Esophagus squamous epithelium (tissue), 5 donors: ENCODE data around the gene GPRASP1. TPM values are rescaled to one million over a fixed set of nuclear protein-coding genes. Genes with fewer than 3 reads are reported as not detected.

Experiments used
- DNase-seq: peaks from one replicate; lab custom pipeline; 2025; lab: John Stamatoyannopoulos, UW
- H3K27ac ChIP-seq, 4 donors: fragments of 200-600 bp; sonication (generic); one replicate each; pipeline ENCODE4 v1.5.1; 2016 to 2019; ENCODE audit warnings: mild to moderate bottlenecking in 1 of 4
- H3K27me3 ChIP-seq, 4 donors: fragments of 200-600 bp; sonication (generic); 1 replicate in 3 of 4; 2 replicates in 1 of 4; pipeline versions ENCODE4 v1.5.1 to v1.6.0; 2017 to 2021; ENCODE audit warnings: antibody characterized with exemption in 1 of 4
- H3K36me3 ChIP-seq, 3 donors: fragments of 200-600 bp; sonication (generic); one replicate each; pipeline ENCODE4 v1.5.1; 2016 to 2019
- H3K4me1 ChIP-seq, 3 donors: fragments of 200-600 bp; sonication (generic); one replicate each; pipeline ENCODE4 v1.5.1; 2017 to 2019
- H3K4me3 ChIP-seq, 4 donors: fragments of 200-600 bp; sonication (generic); 1 replicate in 3 of 4; 2 replicates in 1 of 4; pipeline ENCODE4 v1.5.1; 2016 to 2019; ENCODE audit warnings: mild to moderate bottlenecking in 2 of 4, moderate library complexity in 1 of 4
- H3K9me3 ChIP-seq, 3 donors: fragments of 200-600 bp; sonication (generic); one replicate each; pipeline ENCODE4 v1.5.1; 2016 to 2019
- CTCF ChIP-seq, 6 experiments: fragments of 450-650 bp in 4 of 6; fragments of 200-600 bp in 2 of 6; sonication (generic) in 2 of 6; IDR thresholded peaks; one replicate each; pipeline ENCODE4 v1.5.1; 2016 to 2019; ENCODE audit warnings: antibody characterized with exemption in 6 of 6, mild to moderate bottlenecking in 4 of 6, moderate library complexity in 4 of 6
- POLR2A ChIP-seq, 4 donors: fragments of 450-650 bp; IDR thresholded peaks; one replicate each; pipeline ENCODE4 v1.6.1; 2017; ENCODE audit warnings: antibody characterized with exemption in 4 of 4, mild to moderate bottlenecking in 4 of 4, moderate library complexity in 3 of 4
- intact Hi-C: fragments of 100-400 bp; cut with DNase I; formaldehyde crosslinking; loops from one replicate; pipeline ENCODE4 v1.15.0; 2022
- small RNA-seq, 4 donors: library from RNA; depleted of rRNA; stranded (forward); fragments of <200 nt; gene quantifications; one replicate each; pipeline ENCODE3, GENCODE V24; 2016
- total RNA-seq, 4 donors: library from RNA; depleted of rRNA; stranded (reverse); fragments of >200 nt; gene quantifications; one replicate each; pipeline ENCODE4 v1.1.0, GENCODE V29; 2016
- donor health status: DM: yes; HTN: yes; CAD: no.

The GPRASP1 gene
- total RNA-seq, 4 donors from 2014 or later: 0.45 to 8.0 (median 1.4) TPM

GRCh38 chrX:102697494-102697893, 46.2 kb downstream of the GPRASP1 start:
- DNase-seq: no peak
- intact Hi-C loops: no loop called here
- TF ChIP-seq POLR2A (IDR thresholded peaks at IDR 0.05) (no peak), CTCF (IDR thresholded peaks at IDR 0.05) (no peak)
- no peak overlapping the region for H3K4me3 ChIP-seq
- H3K9me3 ChIP-seq: no peaks in the 10 kb centered on the region
- H3K27me3 ChIP-seq: no peaks in the 10 kb centered on the region
- no peaks in the 10 kb centered on the region for H3K36me3 ChIP-seq
- no peaks in the 10 kb centered on the region for H3K4me1 ChIP-seq
- no peak overlapping the region for H3K27ac ChIP-seq

Small RNAs within 50 kb of the gene (small RNA-seq; reads per million reads assigned to genes)
- gene RNU6-589P: 0 reads per million in 4 donors

Other genes with a start within 250 kb of the GPRASP1 start
- gene NXF2B, start 211.5 kb upstream of the GPRASP1 start, total RNA-seq: not detected
- not detected for gene TCP11X2, start 179.7 kb upstream of the GPRASP1 start, total RNA-seq
- under 1 TPM in 1 of 4 donors, not detected in 3; 0.95 TPM for gene TMSB15A, start 134.7 kb upstream of the GPRASP1 start, total RNA-seq
- gene ARMCX5, start 52.0 kb upstream of the GPRASP1 start, total RNA-seq: 10 to 100 TPM in 3 of 4 donors, 1 to 10 TPM in 1; 7.9 to 15.1 (median 12.9) TPM
- 10 to 100 TPM in 1 of 4 donors, 1 to 10 TPM in 3; 3.4 to 10.1 (median 6.8) TPM for gene GPRASP2, start 61.0 kb downstream of the GPRASP1 start, total RNA-seq
- gene GPRASP3, start 69.3 kb downstream of the GPRASP1 start, total RNA-seq: 1 to 10 TPM; 1.4 to 3.8 (median 2.5) TPM